ENCODE measurements around the gene ALMS1.
"Not testable (repeated sequence)": the region's sequence is repeated elsewhere in the genome, so short reads cannot be mapped to it uniquely, and the experiment has no call there.

ALMS1 gene

GRCh38 chr2:73457982-73458381, 72.3 kb downstream of the ALMS1 start:
- no peak overlapping the region for H3K27ac ChIP-seq
- TF ChIP-seq CTCF (conservative IDR thresholded peaks at IDR 0.05) = no peak
- no peak for TF ChIP-seq ZFX (IDR thresholded peaks at IDR 0.05)

- H3K27ac ChIP-seq = not testable (repeated sequence)
Observed at GRCh38 chr2:73462388-73462787, 76.8 kb downstream of the ALMS1 start.

- H3K27ac ChIP-seq = no peak overlapping the region
- no peak for TF ChIP-seq CTCF (conservative IDR thresholded peaks at IDR 0.05)
- no peak for TF ChIP-seq ZFX (IDR thresholded peaks at IDR 0.05)
Observed at GRCh38 chr2:73468376-73468775, 82.7 kb downstream of the ALMS1 start.

- H3K27ac ChIP-seq = not testable (repeated sequence)
Observed at GRCh38 chr2:73483874-73484273, 98.2 kb downstream of the ALMS1 start.

GRCh38 chr2:73487112-73487657, 101.5 kb downstream of the ALMS1 start:
- TF ChIP-seq ZFX (IDR thresholded peaks at IDR 0.05) (no peak), CTCF (conservative IDR thresholded peaks at IDR 0.05) (no peak)
- no peak overlapping the region for H3K27ac ChIP-seq

GRCh38 chr2:73488079-73488478, 102.4 kb downstream of the ALMS1 start:
- H3K27ac ChIP-seq = no peak overlapping the region
- TF ChIP-seq CTCF (conservative IDR thresholded peaks at IDR 0.05) (no peak), ZFX (IDR thresholded peaks at IDR 0.05) (no peak)

- TF ChIP-seq CTCF (conservative IDR thresholded peaks at IDR 0.05) (no peak), ZFX (IDR thresholded peaks at IDR 0.05) (no peak)
Observed at GRCh38 chr2:73489053-73489452, 103.4 kb downstream of the ALMS1 start.

GRCh38 chr2:73494031-73494430, 108.4 kb downstream of the ALMS1 start:
- no peak overlapping the region for H3K27ac ChIP-seq
- TF ChIP-seq CTCF (conservative IDR thresholded peaks at IDR 0.05) (no peak), ZFX (IDR thresholded peaks at IDR 0.05) (no peak)

More at GRCh38 chr2:73489053-73489452, 103.4 kb downstream of the ALMS1 start:
- H3K27ac ChIP-seq = no peak overlapping the region
